Gastrocnemius medialis (tissue), 4 donors: ENCODE measurements around the gene PDIA3.
"Not testable (repeated sequence)": the region's sequence is repeated elsewhere in the genome, so short reads cannot be mapped to it uniquely, and the experiment has no call there.

Experiments
- POLR2A ChIP-seq, 2 donors: fragments of 450-650 bp; IDR thresholded peaks; one replicate each; pipeline ENCODE4 v1.6.1; 2017; ENCODE audit warnings: antibody characterized with exemption in 2 of 2, mild to moderate bottlenecking in 2 of 2, moderate library complexity in 2 of 2
- TF ChIP-seq, protein P1 (sequence below), 5 experiments: fragments of 450-650 bp in 3 of 5; fragments of 200-600 bp in 2 of 5; sonication (generic) in 2 of 5; IDR thresholded peaks in 4 of 5; conservative IDR thresholded peaks in 1 of 5; 1 replicate in 4 of 5; 2 replicates in 1 of 5; pipeline ENCODE4 v1.5.1; 2016 to 2019; ENCODE audit warnings: antibody characterized with exemption in 5 of 5, mild to moderate bottlenecking in 3 of 5, moderate library complexity in 3 of 5

DNA sequence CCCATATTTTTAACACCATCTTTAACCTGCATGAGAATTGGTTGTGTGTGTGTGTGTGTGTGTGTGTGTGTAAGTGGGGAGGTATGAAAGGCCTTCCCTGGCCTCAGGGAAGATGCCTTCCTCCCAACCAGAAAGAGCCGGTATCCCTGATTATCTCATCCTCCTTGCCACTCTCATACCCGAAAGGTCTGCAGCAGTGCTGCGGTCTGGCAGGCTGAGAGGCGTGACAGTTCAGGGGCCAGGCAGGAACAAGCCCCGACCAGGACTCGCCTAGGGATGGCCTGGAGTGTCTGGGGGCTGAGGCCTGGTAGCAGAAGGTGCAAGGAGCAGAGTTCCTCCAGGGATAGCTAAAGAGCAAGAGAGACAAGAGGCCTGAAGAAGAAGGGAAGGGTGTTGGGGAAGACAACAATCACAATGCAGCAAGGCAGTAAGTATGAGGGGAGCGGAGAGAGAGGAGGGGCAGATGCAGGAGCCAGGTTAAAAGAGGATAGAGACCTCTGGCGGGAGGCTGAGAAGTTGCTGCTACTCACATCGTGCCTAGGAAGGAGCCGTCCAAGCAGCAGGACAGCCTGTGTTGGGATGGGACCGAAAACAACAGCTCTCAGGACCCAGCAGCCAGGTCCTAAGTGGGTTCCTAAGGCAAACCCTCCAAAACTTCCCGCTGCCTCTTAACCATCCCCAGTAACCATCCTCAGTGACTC is 35.7 kb upstream of the PDIA3 start:
- TF ChIP-seq, protein P1, sequence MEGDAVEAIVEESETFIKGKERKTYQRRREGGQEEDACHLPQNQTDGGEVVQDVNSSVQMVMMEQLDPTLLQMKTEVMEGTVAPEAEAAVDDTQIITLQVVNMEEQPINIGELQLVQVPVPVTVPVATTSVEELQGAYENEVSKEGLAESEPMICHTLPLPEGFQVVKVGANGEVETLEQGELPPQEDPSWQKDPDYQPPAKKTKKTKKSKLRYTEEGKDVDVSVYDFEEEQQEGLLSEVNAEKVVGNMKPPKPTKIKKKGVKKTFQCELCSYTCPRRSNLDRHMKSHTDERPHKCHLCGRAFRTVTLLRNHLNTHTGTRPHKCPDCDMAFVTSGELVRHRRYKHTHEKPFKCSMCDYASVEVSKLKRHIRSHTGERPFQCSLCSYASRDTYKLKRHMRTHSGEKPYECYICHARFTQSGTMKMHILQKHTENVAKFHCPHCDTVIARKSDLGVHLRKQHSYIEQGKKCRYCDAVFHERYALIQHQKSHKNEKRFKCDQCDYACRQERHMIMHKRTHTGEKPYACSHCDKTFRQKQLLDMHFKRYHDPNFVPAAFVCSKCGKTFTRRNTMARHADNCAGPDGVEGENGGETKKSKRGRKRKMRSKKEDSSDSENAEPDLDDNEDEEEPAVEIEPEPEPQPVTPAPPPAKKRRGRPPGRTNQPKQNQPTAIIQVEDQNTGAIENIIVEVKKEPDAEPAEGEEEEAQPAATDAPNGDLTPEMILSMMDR (IDR thresholded peaks at IDR 0.05 in 4 of 5, conservative IDR thresholded peaks at IDR 0.05 in 1 of 5): not testable (repeated sequence)
- TF ChIP-seq POLR2A (IDR thresholded peaks at IDR 0.05): not testable (repeated sequence)
